Measurements from ENCODE around the gene ADGRG3.
"Not testable (repeated sequence)": the region's sequence is repeated elsewhere in the genome, so short reads cannot be mapped to it uniquely, and the experiment has no call there.

Gene ADGRG3

DNA sequence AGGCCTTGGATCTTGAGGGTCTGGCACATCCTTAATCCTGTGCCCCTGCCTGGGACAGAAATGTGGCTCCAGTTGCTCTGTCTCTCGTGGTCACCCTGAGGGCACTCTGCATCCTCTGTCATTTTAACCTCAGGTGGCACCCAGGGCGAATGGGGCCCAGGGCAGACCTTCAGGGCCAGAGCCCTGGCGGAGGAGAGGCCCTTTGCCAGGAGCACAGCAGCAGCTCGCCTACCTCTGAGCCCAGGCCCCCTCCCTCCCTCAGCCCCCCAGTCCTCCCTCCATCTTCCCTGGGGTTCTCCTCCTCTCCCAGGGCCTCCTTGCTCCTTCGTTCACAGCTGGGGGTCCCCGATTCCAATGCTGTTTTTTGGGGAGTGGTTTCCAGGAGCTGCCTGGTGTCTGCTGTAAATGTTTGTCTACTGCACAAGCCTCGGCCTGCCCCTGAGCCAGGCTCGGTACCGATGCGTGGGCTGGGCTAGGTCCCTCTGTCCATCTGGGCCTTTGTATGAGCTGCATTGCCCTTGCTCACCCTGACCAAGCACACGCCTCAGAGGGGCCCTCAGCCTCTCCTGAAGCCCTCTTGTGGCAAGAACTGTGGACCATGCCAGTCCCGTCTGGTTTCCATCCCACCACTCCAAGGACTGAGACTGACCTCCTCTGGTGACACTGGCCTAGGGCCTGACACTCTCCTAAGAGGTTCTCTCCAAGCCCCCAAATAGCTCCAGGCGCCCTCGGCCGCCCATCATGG lies 4.0 kb upstream of the ADGRG3 start:
- DNase-seq, result no peak

DNA sequence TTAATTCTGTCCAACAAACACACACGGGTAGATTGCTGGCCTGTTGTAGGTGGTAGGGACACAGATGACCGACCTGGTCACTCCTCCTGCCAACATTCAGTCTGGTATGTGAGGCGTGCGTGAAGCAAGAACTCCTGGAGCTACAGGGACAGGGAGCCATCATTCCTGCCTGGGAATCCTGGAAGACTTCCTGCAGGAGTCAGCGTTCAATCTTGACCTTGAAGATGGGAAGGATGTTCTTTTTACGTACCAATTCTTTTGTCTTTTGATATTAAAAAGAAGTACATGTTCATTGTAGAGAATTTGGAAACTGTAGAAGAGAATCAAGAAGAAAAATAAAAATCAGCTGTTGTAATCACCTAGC lies 3.5 kb upstream of the ADGRG3 start:
- no peak for DNase-seq

DNA sequence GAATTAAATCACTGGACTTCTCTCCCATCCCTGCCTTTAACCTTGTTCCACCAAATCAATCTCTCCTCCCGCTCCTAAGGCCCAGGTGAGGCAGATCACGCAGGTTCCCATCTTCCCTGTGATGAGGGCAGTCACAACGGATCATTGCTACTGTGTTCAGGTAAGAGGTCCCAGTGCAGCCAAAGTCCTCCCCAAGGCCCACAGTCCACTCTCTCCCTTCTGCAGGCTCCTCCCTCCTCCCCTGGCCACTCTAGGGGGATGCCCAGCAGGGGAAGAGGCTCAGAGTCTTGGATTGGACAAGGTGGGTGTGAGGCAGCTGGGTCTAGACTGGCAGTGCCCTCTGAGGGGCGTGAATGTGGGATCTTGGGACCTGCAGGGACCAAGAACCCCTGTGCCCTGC lies 2.6 kb upstream of the ADGRG3 start:
- no peak for DNase-seq

DNA sequence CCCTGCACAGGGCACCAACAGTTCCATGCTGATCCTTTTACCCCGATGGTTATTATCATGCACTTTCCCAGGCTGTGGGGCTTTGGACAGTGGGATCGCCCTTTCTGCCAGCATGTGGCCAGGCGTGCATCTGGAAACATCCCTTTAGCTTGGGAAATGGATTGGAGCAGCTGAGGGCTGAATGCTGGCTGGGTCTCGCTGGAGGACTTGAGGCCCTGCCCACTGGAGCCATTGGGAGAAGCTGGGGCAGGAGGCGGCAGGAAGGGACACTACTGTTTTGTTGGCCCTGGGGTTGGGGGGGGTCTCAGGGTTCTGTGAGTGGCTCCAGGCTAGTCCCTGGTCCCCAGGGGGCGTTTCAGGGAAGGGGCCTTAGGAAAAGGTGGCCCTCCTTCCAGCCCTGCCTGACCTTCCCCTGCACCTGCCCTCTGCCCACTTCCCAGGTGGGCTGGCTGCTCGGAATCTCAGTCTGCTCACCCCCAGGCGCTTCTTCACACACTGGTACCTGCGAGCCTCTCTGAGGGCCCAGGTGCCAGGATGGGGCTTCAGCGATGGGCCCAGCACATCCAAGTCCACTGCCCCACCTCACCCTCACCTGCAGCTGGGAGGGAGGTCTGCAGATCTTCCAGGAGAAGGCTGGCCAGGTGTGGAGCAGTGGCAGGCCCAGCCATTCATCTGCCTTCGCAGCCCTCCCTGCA lies 1.6 kb upstream of the ADGRG3 start:
- DNase-seq, result no peak

DNA sequence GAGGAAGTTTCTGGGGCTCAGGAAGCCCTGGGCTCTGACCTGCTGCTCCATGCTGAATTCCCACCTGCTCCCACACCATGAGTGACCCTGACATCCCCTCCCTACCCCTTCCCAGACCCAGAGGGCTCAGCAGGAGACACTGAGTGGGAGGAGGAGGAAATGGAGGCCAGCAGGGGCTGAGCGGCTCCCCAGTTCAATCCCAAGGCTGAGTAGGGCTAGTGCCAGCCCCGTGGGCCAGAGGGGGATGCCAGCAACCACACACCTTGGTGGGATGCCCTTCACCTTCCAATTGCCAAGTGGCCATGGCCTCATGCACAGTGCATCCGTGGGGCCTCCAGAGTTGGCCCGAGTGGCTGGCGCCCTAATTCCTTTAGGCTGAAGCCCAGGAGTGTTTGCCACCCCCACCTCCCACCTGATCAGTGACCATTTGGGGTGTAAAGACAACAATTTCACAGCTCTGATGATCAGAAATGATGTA lies 1.0 kb upstream of the ADGRG3 start:
- no peak for DNase-seq

DNA sequence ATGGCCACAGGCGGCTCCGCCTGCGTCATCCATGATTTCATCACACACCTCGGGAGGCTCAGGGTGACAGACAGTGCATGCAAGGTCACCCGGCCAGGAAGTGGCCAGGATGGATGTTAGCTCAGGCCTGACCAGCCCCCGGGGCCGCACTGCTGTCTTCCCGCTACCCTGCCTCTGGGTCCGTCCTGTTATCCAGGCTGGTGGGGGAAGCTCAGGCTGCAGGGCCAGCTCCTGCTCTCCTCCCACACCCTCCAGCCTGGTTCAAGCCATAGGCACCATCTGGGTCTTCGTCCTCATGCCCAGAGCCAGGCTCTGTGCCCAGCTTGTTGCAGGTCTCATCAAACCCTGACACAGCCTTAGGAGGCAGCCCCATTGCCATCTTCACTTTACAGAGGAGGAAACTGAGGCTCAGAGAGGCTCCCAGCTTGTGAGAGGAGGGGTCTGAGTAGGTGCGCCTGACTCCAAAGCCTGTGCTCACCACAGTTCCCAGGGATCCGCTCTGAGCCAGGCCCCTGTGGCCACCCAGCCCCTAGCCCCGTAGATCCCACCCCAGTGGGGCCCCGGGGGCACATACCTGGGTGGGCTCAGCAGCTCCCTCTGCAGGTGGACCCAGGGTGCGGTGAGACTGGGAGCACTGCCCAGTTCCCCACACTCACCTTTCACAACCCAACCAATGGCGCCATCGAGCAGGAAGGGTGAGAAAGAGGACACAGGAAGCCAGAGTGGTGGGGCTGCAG lies 412 bp upstream of the ADGRG3 start:
- DNase-seq, result no peak

DNA sequence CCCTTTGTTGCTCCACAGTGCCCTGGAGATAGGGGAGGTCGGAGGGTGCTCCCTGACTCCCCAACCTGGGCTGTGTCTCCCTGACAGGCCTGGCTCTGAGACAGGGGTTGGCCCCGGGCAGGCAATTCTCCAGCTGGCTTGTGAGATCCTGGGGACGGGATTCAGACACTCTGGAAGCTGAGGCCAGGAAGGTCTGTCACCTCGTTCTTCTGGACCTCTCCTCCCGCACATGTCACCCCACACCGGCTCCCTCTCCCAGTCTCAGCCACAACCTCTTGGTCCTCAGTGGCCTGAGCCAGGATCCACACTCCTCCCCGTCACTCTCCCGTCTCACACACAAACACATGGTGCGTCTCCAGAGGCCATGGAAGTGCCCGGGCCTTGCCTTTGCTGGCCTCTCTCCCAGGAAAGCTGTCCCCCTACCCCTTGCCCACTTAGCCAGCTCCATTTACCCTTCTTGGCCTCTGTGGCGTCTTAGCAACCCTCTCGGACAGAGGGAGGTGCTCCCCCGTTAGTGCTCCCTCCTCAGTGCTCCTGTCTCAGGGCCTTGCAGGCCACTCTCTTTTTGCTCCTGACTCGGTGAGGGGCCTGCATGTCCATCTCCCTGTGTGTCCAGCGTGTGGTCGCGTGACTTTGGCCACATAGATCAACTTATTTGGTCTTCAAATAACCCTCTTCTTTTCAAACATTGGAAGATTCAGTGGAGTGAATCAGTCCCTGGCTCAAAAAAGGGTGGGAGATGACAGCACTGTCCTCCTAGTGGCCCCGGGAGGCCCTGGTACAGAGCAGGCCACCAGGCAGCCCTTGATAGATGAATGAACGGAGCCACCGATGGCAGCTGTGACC lies 747 bp downstream of the ADGRG3 start:
- DNase-seq, result no peak

DNA sequence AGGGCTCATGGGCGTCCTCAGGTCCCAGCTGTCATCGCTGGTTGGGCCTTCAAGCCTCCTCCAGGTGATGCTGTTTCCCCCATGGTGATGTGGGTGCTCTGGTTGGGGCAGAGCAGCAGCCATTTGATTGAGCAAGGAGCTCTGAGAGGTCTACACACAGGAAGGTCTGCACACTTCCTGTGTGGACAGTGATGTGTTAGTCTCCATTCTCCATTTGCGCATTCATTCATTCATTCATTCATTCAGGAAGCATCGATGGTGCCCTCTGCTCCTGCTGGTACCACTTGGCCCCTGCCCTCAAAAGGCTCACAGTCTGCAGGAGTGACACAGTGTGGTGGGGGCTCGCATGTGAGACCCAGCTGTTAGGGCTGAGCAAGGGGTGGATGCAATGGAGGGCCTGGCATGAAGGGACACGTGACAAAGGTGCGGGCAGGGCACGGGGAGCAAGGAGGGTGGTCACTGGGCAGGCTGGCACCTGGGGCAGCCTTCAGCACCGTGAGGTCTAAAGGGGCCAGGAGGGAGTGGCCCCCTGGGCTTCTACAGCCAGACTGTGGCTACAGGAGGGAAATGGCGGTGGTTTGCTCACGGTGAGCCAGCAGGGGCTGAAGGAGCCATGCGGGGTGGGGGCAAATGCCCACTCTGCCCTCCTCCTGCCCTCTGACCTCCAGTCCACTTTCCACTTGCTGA lies 1.5 kb downstream of the ADGRG3 start:
- DNase-seq, result no peak

DNA sequence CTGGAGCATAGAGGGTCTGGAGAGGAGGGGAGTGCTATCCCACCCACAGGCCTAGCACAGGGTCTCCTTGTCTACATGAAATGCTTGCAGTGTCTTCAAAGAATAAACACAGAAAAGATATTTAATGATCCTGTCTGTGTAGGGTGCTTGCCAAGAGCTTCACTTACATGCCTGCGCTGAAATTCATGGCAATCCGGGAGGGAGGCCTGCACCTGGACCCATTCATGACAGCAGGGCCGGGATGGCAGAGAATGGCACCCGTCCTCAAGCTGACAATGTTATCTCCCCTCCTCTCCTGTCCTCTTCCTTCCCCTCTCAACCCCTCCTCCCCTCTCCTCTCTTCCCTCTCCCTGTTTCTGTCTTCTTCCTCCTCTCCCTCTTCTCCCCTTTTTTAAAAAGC lies 2.1 kb downstream of the ADGRG3 start:
- no peak for DNase-seq

DNA sequence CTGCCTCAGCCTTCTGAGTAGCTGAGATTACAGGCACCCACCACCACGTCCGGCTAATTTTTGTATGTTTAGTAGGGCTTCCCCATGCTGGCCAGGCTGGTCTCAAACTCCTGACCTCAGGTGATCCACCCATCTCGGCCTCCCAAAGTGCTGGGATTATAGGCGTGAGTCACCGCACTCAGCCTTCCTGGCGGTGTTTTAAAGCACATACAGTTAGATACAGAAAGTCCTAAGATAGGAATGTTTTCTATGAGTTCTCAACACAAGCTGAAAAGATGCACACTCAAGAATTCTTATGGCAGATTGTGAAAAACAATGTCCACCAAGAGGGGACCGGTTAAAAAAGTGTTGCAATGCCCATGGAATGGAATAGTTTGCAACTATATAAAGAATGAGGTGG lies 3.3 kb downstream of the ADGRG3 start:
- not testable (repeated sequence) for DNase-seq

DNA sequence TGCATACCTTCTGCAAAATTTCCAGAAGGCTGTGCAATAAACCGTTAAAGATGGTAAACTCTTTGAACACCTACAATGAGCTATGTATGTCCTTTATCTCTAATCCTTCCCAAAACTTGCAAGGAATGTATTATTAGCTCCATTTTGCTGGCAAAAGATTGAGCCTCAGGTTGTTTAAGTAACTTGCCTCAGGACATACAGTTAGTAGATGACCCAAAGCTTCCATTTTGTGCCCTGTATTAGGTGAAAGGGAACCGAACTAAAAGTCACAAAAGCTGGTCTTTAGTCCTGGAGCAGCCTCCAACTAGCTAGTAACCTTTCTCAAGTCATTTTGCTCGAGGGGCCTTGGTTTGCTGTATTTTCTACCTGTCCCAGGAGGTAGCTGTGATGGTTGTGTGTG lies 4.3 kb downstream of the ADGRG3 start:
- no peak for DNase-seq

DNA sequence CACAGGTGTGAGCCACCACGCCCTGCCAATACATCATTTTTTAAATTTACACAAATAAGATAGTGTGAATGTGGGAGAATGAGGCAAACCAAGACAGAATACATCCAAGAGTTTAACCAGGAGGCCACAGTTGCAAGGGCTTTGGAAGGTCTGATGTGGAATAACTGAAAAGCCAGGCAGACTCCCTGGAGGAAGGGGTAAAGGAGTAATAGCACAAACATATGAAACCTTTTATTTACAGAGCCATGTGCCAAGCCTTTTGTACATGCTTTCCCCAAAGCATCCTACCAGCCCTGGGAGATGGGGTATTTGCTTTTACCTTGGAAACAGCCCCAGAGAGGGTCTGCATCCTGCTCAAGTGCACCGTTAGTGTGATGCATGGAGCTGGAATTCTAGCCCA lies 4.7 kb downstream of the ADGRG3 start:
- DNase-seq, result no peak

DNA sequence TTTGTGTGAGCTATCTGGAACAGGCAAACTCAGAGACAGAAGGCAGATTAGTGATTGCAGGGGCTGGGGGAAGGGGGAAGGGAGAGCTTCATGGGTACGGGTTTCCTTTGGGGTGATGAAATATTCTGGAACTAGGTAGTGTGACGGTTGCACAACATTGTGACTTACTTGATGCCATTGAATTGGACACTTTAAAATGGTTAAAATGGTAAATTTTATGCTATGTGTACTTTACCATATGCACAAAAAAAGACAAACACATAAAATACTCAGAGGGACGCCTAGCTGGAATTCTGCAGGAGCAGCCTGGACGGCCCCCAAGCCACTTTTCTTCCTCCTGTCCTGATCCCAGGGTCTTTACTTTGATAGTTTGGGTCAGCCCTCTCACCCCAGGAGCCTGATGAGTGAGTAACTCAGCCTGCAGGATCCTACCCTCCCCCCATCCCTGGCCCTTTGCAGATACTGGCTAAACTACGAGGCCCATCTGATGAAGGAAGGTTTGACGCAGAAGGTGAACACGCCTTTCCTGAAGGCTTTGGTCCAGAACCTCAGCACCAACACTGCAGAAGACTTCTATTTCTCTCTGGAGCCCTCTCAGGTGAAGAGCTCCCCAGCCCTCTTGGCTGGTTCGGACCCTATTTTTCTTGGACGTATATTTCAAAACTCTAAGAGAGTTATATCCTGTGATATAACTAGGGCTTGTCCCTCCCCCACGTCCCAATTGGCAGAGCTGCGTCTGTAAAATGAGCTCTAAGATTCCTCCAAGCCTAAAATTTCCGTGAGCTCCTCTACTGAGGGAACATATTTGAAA lies 7.8 kb downstream of the ADGRG3 start:
- DNase-seq, result no peak

DNA sequence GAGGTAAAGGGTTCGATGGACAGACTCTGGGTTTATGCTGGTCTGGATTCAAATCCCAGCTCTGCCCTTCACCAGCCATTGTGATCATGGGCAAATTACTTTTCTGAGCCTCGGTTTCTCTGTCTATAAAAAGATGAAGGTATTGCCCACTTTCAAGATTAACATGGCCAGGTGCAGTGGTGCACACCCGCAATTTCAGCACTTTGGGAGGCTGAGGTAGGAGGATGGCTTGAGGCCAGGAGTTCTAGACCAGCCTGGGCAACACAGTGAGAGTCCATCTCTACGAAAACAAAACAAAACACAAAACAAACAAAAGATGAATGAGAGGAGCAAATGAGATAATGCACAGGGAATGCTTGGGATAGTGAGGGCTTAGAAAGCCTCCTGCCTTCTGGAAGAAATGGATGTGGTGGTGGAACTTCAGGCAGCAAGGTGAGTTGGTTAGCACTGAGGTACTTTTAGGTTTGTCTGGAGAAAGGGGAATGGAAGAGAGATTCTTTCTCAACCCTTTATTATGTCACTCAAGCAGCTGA lies 8.5 kb downstream of the ADGRG3 start:
- DNase-seq, result no peak

DNA sequence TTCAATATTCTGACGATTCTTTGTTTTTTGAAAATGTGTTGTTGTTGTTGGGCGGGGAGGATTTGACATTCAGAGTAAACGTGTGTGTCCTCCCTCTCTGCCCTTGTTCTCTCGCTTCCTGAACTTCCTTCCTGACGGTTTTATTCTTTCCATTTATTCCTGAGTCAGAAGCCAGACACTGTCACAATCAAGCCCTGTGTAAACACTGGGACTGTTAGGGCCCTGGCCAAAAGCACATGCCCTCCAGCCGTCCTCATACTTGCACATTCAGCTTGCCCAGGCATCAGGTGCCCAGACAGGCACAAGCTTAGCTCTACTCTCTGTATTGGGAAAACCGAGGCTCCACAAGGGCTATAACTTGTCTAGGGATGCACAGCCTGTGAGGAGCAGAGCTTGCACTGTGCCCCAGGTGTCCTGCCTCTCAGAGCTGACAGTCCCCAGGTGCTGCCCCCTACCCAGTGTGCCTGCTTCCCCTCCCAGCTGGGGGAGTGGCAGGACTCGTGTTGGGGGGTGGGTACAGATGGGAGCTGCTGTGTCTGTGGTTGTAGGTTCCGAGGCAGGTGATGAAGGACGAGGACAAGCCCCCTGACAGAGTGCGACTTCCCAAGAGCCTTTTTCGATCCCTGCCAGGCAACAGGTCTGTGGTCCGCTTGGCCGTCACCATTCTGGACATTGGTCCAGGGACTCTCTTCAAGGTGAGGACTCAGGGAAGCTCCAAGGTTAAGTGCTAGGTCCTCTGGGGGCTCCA lies 9.7 kb downstream of the ADGRG3 start:
- DNase-seq, result no peak

DNA sequence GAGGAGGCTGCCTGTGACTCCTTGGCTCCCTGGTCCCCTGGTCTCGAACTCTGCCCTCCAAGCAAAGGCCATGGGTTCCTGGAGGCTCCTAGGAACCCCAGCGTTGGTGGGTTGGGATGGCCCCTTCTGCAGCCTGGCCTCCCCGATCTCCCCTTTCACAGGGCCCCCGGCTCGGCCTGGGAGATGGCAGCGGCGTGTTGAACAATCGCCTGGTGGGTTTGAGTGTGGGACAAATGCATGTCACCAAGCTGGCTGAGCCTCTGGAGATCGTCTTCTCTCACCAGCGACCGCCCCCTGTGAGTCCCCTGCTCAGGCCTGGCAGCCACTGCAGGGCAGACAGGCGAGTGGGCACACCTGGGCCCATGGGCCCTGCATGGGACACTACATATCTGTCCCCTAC lies 10.9 kb downstream of the ADGRG3 start:
- DNase-seq, result no peak

DNA sequence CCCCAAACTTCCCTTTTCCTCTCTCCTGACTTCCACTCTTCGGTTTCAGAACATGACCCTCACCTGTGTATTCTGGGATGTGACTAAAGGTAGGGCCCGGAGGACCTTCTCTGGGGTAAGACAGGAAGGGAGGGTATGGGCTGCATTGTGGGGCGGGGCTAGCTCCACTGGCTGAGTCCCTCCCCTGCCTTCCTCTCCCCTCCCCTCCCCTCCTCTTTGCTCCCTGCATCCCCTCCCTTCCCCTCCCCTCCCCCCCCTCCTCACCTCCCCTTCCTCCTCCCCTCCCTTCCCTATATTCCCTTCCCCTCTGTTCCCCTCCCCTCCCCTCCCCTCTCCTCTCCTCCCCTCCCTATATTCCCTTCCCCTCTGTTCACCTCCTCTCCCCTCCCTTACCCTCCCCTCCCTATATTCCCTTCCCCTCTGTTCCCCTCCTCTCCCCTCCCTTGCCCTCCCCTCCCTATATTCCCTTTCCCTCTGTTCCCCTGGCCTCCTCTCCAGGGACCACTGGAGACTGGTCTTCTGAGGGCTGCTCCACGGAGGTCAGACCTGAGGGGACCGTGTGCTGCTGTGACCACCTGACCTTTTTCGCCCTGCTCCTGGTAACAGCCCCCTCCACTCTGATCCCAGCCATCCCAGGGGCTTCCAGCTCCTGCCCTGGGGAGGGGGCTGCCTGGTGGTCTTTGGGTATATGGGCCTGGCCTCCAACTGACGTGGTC lies 11.8 kb downstream of the ADGRG3 start:
- no peak for DNase-seq

DNA sequence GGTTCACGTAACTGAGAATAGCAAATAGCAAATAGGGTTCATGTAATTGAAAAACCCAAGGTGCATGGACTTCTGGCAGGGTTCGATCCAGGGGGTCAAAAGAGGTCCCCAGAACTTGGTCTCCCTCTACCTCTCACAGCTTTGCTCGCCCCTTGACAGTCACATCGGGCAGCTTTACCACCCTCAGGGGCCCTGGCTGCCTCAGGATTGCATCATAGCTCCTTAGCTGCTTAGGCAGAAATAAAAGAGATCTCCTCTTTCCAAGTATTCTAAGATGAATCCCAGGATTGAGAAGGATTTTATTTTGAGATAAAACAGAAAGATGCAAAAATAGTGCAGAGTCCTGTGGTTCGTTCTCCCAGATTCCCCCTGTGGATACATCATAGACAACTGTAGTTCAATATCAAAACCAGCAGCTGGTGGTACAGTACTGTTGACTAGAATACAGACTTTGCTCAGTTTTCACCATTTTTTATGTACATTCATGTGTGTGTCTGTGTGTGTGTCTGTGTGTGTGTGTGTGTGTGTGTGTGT lies 12.8 kb downstream of the ADGRG3 start:
- DNase-seq, result no peak

DNA sequence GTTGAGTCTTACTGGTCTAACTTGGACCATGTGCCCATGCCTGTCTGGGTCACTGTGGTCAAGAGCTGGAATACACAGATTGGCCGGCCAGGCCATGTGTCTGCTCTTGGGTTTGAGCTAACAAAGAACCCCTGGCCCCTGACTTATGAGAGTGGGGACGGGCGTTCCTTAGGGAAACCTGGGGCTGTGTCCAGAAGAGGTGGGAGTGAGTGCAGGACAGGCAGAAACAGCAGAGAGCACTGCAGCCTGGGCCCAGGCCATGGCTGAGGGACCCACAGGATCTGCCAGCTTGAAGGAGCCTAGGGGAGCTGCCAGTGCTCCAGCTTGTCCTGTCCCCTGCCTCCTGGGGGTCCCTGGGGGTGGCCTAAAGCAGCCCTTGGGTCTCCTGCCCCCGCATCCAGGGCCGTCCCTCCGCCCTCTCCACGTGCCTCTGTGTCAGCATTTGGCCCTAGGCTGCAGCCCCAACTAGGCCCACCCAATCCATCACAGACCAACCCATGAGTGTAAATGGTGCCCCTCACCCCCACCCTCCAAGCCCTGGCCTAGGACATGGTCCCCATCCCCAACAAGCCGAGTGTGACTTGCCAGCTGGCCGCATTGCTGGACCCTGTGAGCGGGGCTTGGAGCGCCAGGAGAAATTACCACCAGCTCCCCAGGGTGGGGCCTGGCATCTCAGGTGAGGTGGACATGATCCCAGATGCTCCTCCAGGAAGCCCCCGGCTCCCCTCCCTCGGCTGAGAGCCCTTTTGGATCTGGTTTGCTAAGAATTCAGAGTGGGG lies 14.0 kb downstream of the ADGRG3 start:
- no peak for DNase-seq
